GM10266 (cell line): ENCODE measurements around the gene SLC9A4.

Source experiments
- DNase-seq: peaks from one replicate; pipeline ENCODE4 v3.0.0; 2012; ENCODE audit errors: extremely low spot score
- CTCF ChIP-seq: IDR thresholded peaks from 2 replicates; pipeline ENCODE4 v1.5.1; 2012; ENCODE audit warnings: mild to moderate bottlenecking, low read depth; ENCODE audit not compliant: control insufficient read depth, insufficient read depth; ENCODE audit errors: missing control alignments

Gene SLC9A4

GRCh38 chr2:102453501-102453900 is 19.5 kb upstream of the SLC9A4 start:
- TF ChIP-seq CTCF, result no peak
- DNase-seq, result no peak

GRCh38 chr2:102455061-102455670 is 17.9 kb upstream of the SLC9A4 start:
- DNase-seq, result no peak
- TF ChIP-seq CTCF, result no peak

- no peak for TF ChIP-seq CTCF
- no peak for DNase-seq
These were observed 12.6 kb upstream of the SLC9A4 start for GRCh38 chr2:102460467-102460866.

GRCh38 chr2:102461188-102461587 is 11.8 kb upstream of the SLC9A4 start:
- DNase-seq, result no peak
- no peak for TF ChIP-seq CTCF

- TF ChIP-seq CTCF, result no peak
- no peak for DNase-seq
These were observed 9.9 kb upstream of the SLC9A4 start for GRCh38 chr2:102463160-102463559.

GRCh38 chr2:102470168-102470567 is 2.9 kb upstream of the SLC9A4 start:
- no peak for TF ChIP-seq CTCF

GRCh38 chr2:102473631-102474030 is 605 bp downstream of the SLC9A4 start:
- TF ChIP-seq CTCF, result no peak
- DNase-seq, result no peak

More at GRCh38 chr2:102470168-102470567, 2.9 kb upstream of the SLC9A4 start:
- no peak for DNase-seq
